OCI-LY3 (cell line): ENCODE data around the gene REG1A.

Experiments used
- CTCF ChIP-seq: fragments of 200-600, 300-600 bp; sonication (generic); IDR thresholded peaks from 2 replicates; pipeline ENCODE4 v1.5.1; 2014; ENCODE audit warnings: antibody characterized with exemption, low read length, low read depth
- EZH2phosphoT487 ChIP-seq: fragments of 200-600 bp; shearing (Covaris generic); IDR thresholded peaks from 2 replicates; pipeline ENCODE4 v1.6.1; 2018; ENCODE audit warnings: antibody characterized with exemption, mixed run types, low read depth

DNA sequence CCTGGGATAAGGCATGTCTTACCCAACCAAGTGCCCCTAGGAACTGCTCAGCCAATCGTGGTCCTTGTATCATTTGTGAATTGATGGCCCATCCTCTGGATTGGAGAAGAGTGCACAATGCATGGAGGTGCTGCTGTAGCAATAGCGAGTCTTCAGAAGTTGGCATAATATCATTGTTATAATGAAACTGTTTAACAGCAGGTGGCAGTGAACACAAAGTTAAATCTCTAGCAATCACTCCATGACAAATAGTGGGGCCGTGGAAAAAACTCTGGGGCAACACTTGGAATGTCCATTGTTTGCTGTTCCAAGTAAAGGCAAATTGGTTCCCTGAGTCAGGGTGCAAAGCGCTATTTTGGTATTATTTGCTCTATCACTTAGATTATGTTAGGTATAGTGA lies 11.4 kb downstream of the REG1A start:
- TF ChIP-seq CTCF (no peak), EZH2phosphoT487 (no peak)
